ENCODE results near the gene KRTCAP2.

KRTCAP2 gene

DNA sequence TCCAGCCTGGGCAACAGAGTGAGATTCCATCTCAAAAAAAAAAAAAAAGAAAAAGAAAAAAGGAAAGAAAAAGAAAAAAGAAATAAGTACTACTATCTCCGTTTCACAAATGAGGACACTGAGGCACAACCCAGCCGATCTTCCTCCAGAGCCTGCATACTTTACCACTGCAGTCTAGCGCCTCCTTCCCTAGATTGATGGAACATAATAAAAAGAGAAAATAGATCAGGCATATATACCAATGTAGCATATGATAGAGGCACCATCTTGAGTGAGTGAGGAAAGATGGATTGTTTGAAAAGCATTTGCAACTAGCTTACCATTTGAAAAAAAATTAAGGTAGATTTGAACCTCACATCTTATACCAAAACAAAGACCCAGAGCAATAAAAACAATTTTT lies 27.6 kb downstream of the KRTCAP2 start:
- H3K4me3 ChIP-seq (ENCODE audit: low read depth, low read length): no peak overlapping the region
- no peak for DNase-seq (ENCODE audit: low read depth)
- in situ Hi-C loops (cut with HindIII; ENCODE audit: low sequenced_read_pairs): no loop called here
- TF ChIP-seq, protein P1, sequence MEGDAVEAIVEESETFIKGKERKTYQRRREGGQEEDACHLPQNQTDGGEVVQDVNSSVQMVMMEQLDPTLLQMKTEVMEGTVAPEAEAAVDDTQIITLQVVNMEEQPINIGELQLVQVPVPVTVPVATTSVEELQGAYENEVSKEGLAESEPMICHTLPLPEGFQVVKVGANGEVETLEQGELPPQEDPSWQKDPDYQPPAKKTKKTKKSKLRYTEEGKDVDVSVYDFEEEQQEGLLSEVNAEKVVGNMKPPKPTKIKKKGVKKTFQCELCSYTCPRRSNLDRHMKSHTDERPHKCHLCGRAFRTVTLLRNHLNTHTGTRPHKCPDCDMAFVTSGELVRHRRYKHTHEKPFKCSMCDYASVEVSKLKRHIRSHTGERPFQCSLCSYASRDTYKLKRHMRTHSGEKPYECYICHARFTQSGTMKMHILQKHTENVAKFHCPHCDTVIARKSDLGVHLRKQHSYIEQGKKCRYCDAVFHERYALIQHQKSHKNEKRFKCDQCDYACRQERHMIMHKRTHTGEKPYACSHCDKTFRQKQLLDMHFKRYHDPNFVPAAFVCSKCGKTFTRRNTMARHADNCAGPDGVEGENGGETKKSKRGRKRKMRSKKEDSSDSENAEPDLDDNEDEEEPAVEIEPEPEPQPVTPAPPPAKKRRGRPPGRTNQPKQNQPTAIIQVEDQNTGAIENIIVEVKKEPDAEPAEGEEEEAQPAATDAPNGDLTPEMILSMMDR (IDR thresholded peaks at IDR 0.05; ENCODE audit: low read depth, low read length, missing control alignments): no peak

- TF ChIP-seq, protein P1 (IDR thresholded peaks at IDR 0.05; ENCODE audit: low read depth, low read length, missing control alignments): no peak
- DNase-seq (ENCODE audit: low read depth): no peak
- in situ Hi-C loops (cut with HindIII; ENCODE audit: low sequenced_read_pairs): no loop called here
- no peak overlapping the region for H3K4me3 ChIP-seq (ENCODE audit: low read depth, low read length)
These were observed 31.4 kb downstream of the KRTCAP2 start for GRCh38 chr1:155141749-155142148.

- in situ Hi-C loops (cut with HindIII; ENCODE audit: low sequenced_read_pairs): no loop called here
- TF ChIP-seq, protein P1 (IDR thresholded peaks at IDR 0.05; ENCODE audit: low read depth, low read length, missing control alignments): no peak
- DNase-seq (ENCODE audit: low read depth): no peak
- peak overlapping the region; percentile 79 for H3K4me3 ChIP-seq (ENCODE audit: low read depth, low read length)
These were observed 32.5 kb downstream of the KRTCAP2 start for GRCh38 chr1:155140630-155140953.

- in situ Hi-C loops (cut with HindIII; ENCODE audit: low sequenced_read_pairs): no loop called here
- peak within 1 kb of the TSS; percentile 79 for H3K4me3 ChIP-seq (ENCODE audit: low read depth, low read length)
- DNase-seq (ENCODE audit: low read depth): peak; percentile 51
- TF ChIP-seq, protein P1 (IDR thresholded peaks at IDR 0.05; ENCODE audit: low read depth, low read length, missing control alignments): no peak
These were observed 33.0 kb downstream of the KRTCAP2 start, which contains the start of gene DPM3 for GRCh38 chr1:155139895-155140629. DPM3 (minus strand) TSS chr1:155140531; CDS start chr1:155140240, 291 bp downstream.

GRCh38 chr1:155137154-155137949 lies 35.8 kb downstream of the KRTCAP2 start:
- peak overlapping the region; percentile 57 for H3K4me3 ChIP-seq (ENCODE audit: low read depth, low read length)
- TF ChIP-seq, protein P1 (IDR thresholded peaks at IDR 0.05; ENCODE audit: low read depth, low read length, missing control alignments): no peak
- in situ Hi-C loops (cut with HindIII; ENCODE audit: low sequenced_read_pairs): no loop called here
- DNase-seq (ENCODE audit: low read depth): no peak

DNA sequence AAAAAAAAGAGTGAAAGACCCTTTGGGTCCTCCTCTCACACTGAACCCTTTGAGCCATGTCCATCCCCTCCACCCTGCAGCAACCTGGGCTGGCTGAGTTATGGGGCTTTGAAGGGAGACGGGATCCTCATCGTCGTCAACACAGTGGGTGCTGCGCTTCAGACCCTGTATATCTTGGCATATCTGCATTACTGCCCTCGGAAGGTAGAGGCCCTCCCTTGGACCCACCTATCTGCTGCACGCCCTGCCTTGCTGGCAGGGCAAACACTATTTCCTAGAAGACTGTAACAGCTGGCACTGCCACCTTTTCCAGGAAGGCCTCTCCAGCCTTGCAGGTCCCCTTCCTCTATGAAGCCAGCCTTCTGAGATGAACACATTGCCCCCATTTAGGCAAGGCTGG lies 36.4 kb downstream of the KRTCAP2 start:
- TF ChIP-seq, protein P1 (IDR thresholded peaks at IDR 0.05; ENCODE audit: low read depth, low read length, missing control alignments): no peak
- no peak for DNase-seq (ENCODE audit: low read depth)
- in situ Hi-C loops (cut with HindIII; ENCODE audit: low sequenced_read_pairs): no loop called here
- H3K4me3 ChIP-seq (ENCODE audit: low read depth, low read length): peak overlapping the region; percentile 57

Data from astrocyte of the cerebellum (primary cell).